Ramos (cell line): ENCODE data around the gene GNAI3.

ENCODE experiments used
- in situ Hi-C: fragments of 300-500 bp; cut with MboI; formaldehyde crosslinking; loops from one replicate; pipeline ENCODE4 v1.14.3; 2022; ENCODE audit warnings: low sequenced_read_pairs; ENCODE audit not compliant: unreplicated experiment

Gene GNAI3

GRCh38 chr1:109620841-109621286 is 72.4 kb downstream of the GNAI3 start:
- in situ Hi-C loops = no loop called here

GRCh38 chr1:109621379-109622136 is 73.1 kb downstream of the GNAI3 start:
- in situ Hi-C loops = no loop called here

GRCh38 chr1:109622137-109622892 is 73.9 kb downstream of the GNAI3 start:
- in situ Hi-C loops = no loop called here

- in situ Hi-C loops = no loop called here
Observed at GRCh38 chr1:109622895-109623294, 74.5 kb downstream of the GNAI3 start.

- in situ Hi-C loops = no loop called here
Observed at GRCh38 chr1:109623601-109624161, 75.3 kb downstream of the GNAI3 start.

- in situ Hi-C loops = loop anchor here (5.0 kb wide), 1 partner anchor 77 kb away; the partner anchor contains the start of gene GNAI3
Observed at GRCh38 chr1:109624201-109625010, 76.0 kb downstream of the GNAI3 start.

GRCh38 chr1:109625176-109625575 is 76.8 kb downstream of the GNAI3 start:
- in situ Hi-C loops = loop anchor here (5.0 kb wide), 1 partner anchor 78 kb away; the partner anchor contains the start of gene GNAI3

- in situ Hi-C loops = loop anchor here (5.0 kb wide), 1 partner anchor 79 kb away; the partner anchor contains the start of gene GNAI3
Observed at GRCh38 chr1:109625601-109626560, 77.5 kb downstream of the GNAI3 start.

- in situ Hi-C loops = loop anchor here (5.0 kb wide), 1 partner anchor 80 kb away; the partner anchor contains the start of gene GNAI3
Observed at GRCh38 chr1:109626682-109627408, 78.4 kb downstream of the GNAI3 start.

GRCh38 chr1:109627692-109628399 is 79.4 kb downstream of the GNAI3 start:
- in situ Hi-C loops = loop anchor here (5.0 kb wide), 1 partner anchor 81 kb away; the partner anchor contains the start of gene GNAI3

GRCh38 chr1:109628540-109629321 is 80.3 kb downstream of the GNAI3 start:
- in situ Hi-C loops = loop anchor here (5.0 kb wide), 1 partner anchor 81 kb away; the partner anchor contains the start of gene GNAI3

GRCh38 chr1:109629372-109630030 is 81.1 kb downstream of the GNAI3 start:
- in situ Hi-C loops = loop anchor here (5.0 kb wide), 1 partner anchor 82 kb away; the partner anchor contains the start of gene GNAI3

- in situ Hi-C loops = no loop called here
Observed at GRCh38 chr1:109630081-109630897, 81.9 kb downstream of the GNAI3 start.

GRCh38 chr1:109630898-109631512 is 82.6 kb downstream of the GNAI3 start:
- in situ Hi-C loops = no loop called here
